Osteoblast (primary cell): Measurements from ENCODE around the gene TAB3. TPM values are rescaled to one million over a fixed set of nuclear protein-coding genes. Genes with fewer than 3 reads are reported as not detected.

Experiments used
- DNase-seq: peaks from one replicate; pipeline ENCODE4 v3.0.0; 2011; ENCODE audit warnings: low spot score, mixed read lengths; ENCODE audit not compliant: insufficient read length; ENCODE audit errors: missing footprints
- H2AFZ ChIP-seq: 2 replicates; pipeline ENCODE4 v1.6.0; 2011; ENCODE audit warnings: mild to moderate bottlenecking, low read length
- H3K27ac ChIP-seq: 2 replicates; pipeline ENCODE4 v1.5.1; 2011; ENCODE audit warnings: mild to moderate bottlenecking, low read depth, low read length, moderate library complexity
- H3K27me3 ChIP-seq: 2 replicates; pipeline ENCODE4 v1.6.0; 2012; ENCODE audit warnings: mild to moderate bottlenecking, control low read depth, inconsistent platforms, low read length, moderate library complexity; ENCODE audit not compliant: insufficient read depth
- H3K36me3 ChIP-seq: 2 replicates; pipeline ENCODE4 v1.5.1; 2011; ENCODE audit warnings: mild to moderate bottlenecking, low read length, control low read depth, moderate library complexity; ENCODE audit not compliant: insufficient read depth
- H3K4me1 ChIP-seq: 2 replicates; pipeline ENCODE4 v1.5.1; 2011; ENCODE audit warnings: mild to moderate bottlenecking, low read length, control low read depth, moderate library complexity; ENCODE audit not compliant: insufficient read depth
- H3K4me2 ChIP-seq: 2 replicates; pipeline ENCODE4 v1.6.0; 2011; ENCODE audit warnings: mild to moderate bottlenecking, low read length; ENCODE audit not compliant: insufficient read depth
- H3K4me3 ChIP-seq: fragments of 200-600 bp; sonication (generic); 3 replicates; pipeline ENCODE4 v1.5.1; 2012; ENCODE audit warnings: mild to moderate bottlenecking, low read length, inconsistent platforms; ENCODE audit not compliant: insufficient read depth
- H3K79me2 ChIP-seq: 2 replicates; pipeline ENCODE4 v1.6.0; 2012; ENCODE audit warnings: mild to moderate bottlenecking, low read length, control low read depth, inconsistent platforms; ENCODE audit not compliant: insufficient read depth
- H3K9me3 ChIP-seq: 2 replicates; pipeline ENCODE4 v1.5.1; 2011; ENCODE audit warnings: low read depth, low read length, control low read depth
- H4K20me1 ChIP-seq: 2 replicates; pipeline ENCODE4 v1.6.0; 2012; ENCODE audit warnings: mild to moderate bottlenecking, low read length, control low read depth; ENCODE audit not compliant: insufficient read depth
- CTCF ChIP-seq: IDR thresholded peaks from 2 replicates; pipeline ENCODE4 v1.5.1; 2011; ENCODE audit warnings: mild to moderate bottlenecking, low read depth, low read length, moderate library complexity; ENCODE audit errors: extremely low read depth
- total RNA-seq: library from RNA; depleted of rRNA; stranded (reverse); fragments of >200 nt; gene quantifications from 2 replicates; pipeline ENCODE4 v1.2.3, GENCODE V29; 2012

TAB3 gene
- total RNA-seq, 1 donor, result 15.2 TPM

GRCh38 chrX:30930679-30931078, 41.6 kb upstream of the TAB3 start:
- H3K9me3 ChIP-seq, result no peaks in the 10 kb centered on the region
- H3K4me3 ChIP-seq, result no peak overlapping the region
- H3K79me2 ChIP-seq, result no peaks in the 10 kb centered on the region
- no peaks in the 10 kb centered on the region for H4K20me1 ChIP-seq
- H3K27ac ChIP-seq, result no peak overlapping the region
- no peak overlapping the region for H2AFZ ChIP-seq
- no peaks in the 10 kb centered on the region for H3K36me3 ChIP-seq
- DNase-seq, result no peak
- H3K4me1 ChIP-seq, result no peaks in the 10 kb centered on the region
- H3K27me3 ChIP-seq, result no peaks in the 10 kb centered on the region
- H3K4me2 ChIP-seq, result no peak overlapping the region
- TF ChIP-seq CTCF, result no peak

GRCh38 chrX:30930143-30930542, 41.1 kb upstream of the TAB3 start:
- H3K9me3 ChIP-seq, result no peaks in the 10 kb centered on the region
- no peaks in the 10 kb centered on the region for H4K20me1 ChIP-seq
- DNase-seq, result no peak
- no peak overlapping the region for H2AFZ ChIP-seq
- no peak overlapping the region for H3K4me3 ChIP-seq
- H3K27me3 ChIP-seq, result no peaks in the 10 kb centered on the region
- no peaks in the 10 kb centered on the region for H3K36me3 ChIP-seq
- no peak overlapping the region for H3K27ac ChIP-seq
- no peaks in the 10 kb centered on the region for H3K4me1 ChIP-seq
- no peak for TF ChIP-seq CTCF
- no peaks in the 10 kb centered on the region for H3K79me2 ChIP-seq
- no peak overlapping the region for H3K4me2 ChIP-seq

GRCh38 chrX:30920271-30920670, 31.2 kb upstream of the TAB3 start:
- no peaks in the 10 kb centered on the region for H3K79me2 ChIP-seq
- no peak for TF ChIP-seq CTCF
- H3K27ac ChIP-seq, result no peak overlapping the region
- H3K4me3 ChIP-seq, result no peak overlapping the region
- H2AFZ ChIP-seq, result no peak overlapping the region
- H3K9me3 ChIP-seq, result no peaks in the 10 kb centered on the region
- no peak overlapping the region for H3K4me2 ChIP-seq
- H3K36me3 ChIP-seq, result no peaks in the 10 kb centered on the region
- no peaks in the 10 kb centered on the region for H3K27me3 ChIP-seq
- no peaks in the 10 kb centered on the region for H3K4me1 ChIP-seq
- no peak for DNase-seq
- H4K20me1 ChIP-seq, result no peaks in the 10 kb centered on the region

- Histone ChIP-seq H3K27ac (no peak overlapping the region), H3K4me3 (no peak overlapping the region), H3K27me3 (no peaks in the 10 kb centered on the region), H4K20me1 (no peaks in the 10 kb centered on the region), H3K9me3 (no peaks in the 10 kb centered on the region), H3K79me2 (no peaks in the 10 kb centered on the region), H3K4me1 (no peaks in the 10 kb centered on the region), H2AFZ (no peak overlapping the region), H3K4me2 (no peak overlapping the region), H3K36me3 (no peaks in the 10 kb centered on the region)
- TF ChIP-seq CTCF, result no peak
- no peak for DNase-seq
Observed at GRCh38 chrX:30918480-30918879, 29.4 kb upstream of the TAB3 start.
